ENCODE data around the gene HNRNPA2B1.
"Not testable (repeated sequence)": the region's sequence is repeated elsewhere in the genome, so short reads cannot be mapped to it uniquely, and the experiment has no call there.

HNRNPA2B1 gene

DNA sequence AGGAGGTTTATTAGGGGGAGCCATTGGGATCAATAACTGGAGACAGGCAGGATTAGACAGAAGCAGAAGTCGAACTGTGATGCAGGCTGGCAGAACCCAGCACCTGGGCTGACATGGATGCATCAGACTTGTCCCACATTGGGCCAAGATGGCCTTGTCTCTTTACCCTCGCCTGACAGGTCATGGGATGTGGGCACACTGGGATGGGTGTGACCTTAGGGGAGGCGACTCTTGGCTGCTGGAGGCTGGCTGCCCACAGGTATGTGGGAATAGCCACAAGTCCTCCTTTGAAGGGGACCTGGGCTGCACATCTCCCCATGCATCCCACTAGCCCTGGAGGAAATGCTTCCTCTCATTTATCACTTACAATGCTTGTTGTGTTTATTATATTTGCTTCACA is 31.3 kb downstream of the HNRNPA2B1 start:
- no peak overlapping the region for H3K27ac ChIP-seq
- no peak for DNase-seq (ENCODE audit: low read depth, low spot score)

DNA sequence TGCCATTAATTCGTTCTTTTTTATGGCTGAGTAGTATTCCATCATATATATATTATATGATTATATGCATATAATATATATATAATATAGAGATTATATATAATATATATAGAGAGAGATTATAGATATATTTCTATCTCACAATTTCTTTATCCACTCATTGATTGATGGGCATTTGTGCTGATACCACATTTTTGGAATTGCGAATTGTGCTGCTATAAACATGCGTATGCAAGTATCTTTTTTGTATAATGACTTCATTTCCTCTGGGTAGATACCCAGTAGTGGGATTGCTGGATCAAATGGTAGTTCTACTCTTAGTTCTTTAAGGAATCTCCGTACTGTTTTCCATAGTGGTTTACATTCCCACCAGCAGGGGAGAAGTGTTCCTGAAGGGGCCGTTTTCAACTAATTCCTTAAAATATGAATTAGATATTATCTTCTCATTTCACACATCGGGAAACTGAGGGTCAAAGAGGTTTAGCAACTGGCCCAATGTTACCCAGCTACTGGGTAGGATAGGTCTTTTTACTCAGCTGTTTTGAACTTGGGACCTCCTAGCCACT is 32.0 kb downstream of the HNRNPA2B1 start:
- no peak overlapping the region for H3K27ac ChIP-seq
- no peak for DNase-seq (ENCODE audit: low read depth, low spot score)

DNA sequence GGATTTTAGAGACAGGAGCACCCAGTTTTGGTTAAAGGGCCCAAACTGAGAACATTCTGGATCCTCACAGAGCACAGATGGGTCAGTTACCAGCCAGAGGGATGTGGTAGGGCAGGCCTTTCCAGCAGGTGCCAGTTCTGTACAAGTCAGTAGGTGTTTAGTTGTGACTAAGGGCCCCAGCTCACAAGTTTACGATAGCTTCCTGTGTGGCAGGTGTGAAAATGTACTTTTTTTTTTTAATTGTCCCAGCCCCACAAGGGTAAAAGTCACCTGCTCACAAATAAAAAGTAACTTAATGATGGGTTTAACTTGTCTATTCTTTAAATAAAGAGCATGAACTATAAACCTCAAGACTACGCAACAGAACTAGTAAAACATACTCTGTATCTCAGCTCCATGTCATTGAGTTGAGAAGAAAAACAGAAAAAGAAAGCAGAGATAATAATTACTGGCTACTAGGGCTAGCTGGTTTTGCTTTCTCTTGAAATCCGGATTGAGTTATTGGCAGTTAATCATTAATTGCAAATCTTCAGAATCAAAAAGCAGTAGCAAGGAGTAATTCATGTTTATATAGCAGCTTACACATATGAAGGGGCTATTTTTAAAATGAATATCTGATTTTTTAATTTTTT is 33.1 kb downstream of the HNRNPA2B1 start:
- DNase-seq (ENCODE audit: low read depth, low spot score) = no peak
- H3K27ac ChIP-seq = peak overlapping the region; percentile 0

DNA sequence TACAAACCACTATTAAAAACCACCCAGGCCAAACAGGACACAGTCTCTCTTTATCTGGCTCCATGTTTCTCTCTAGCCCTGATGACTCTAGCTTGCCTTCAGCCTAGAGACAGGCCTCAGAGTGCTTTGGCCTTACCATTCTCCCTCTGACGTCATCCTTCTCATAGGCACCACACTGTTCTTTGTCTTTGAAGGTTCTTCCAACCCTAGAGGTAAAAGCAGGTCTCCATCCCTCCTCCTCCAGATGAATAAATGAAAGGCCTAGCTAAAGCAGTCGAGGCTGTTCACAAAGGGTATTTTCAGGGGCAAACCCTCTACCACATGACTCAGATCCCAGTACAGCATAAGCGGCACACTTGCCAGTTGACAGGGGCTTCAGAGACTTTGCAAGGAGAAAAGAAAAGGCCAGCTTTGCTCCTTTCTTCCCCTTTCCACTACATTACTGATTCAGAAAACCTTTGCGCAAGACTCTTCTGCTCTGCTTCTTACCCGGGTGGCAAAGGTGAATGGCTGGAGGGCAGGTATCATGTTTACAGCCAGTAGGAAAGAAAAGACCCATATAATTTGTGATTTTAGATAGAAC is 33.8 kb downstream of the HNRNPA2B1 start:
- no peak for DNase-seq (ENCODE audit: low read depth, low spot score)
- peak overlapping the region; percentile 0 for H3K27ac ChIP-seq

DNA sequence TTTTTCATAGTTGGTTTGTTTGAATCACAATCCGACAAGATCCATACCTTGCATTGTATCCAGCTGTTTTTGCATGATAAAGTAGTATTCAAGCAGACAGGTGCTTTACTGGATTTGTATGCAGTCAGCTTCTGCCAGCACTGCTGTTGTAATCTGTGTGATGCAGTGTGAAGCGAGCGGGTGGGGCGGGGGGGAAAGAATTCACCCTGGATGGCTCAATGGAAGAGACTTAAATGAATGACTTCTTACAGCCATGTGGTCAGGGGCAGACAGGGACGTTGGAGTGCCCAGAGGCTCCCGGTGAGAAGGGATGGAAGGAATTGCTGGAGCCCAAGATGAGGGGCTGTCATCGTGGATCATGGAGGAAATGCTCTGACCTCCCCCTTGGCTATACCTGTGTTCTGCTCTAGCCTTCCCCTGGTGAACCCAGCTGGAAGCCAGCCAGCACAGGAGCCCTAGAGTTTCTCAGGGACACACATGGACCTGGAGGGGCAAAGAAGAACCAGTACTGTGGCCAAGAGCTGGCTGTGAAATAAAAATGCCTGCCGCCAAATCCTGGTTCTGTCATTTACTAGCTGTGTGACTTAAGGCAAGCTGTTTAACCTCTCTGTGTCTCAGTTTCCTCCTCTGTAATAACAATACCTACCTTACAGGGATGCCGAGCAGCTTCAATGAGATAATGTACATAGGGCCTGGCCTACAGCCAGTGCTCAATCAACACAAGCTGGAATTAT is 34.4 kb downstream of the HNRNPA2B1 start:
- no peak for DNase-seq (ENCODE audit: low read depth, low spot score)
- H3K27ac ChIP-seq = no peak overlapping the region

DNA sequence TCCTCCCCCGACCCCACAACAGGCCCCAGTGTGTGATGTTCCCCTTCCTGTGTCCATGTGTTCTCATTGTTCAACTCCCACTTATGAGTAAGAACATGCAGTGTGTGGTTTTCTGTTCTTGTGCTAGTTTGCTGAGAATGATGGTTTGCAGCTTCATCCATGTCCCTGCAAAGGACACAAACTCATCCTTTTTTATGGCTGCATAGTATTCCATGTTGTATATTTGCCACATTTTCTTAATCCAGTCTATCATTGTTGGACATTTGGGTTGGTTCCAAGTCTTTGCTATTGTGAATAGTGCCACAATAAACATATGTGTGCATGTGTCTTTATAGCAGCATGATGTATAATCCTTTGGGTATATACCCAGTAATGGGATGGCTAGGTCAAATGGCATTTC is 36.7 kb downstream of the HNRNPA2B1 start:
- not testable (repeated sequence) for DNase-seq (ENCODE audit: low read depth, low spot score); H3K27ac ChIP-seq

DNA sequence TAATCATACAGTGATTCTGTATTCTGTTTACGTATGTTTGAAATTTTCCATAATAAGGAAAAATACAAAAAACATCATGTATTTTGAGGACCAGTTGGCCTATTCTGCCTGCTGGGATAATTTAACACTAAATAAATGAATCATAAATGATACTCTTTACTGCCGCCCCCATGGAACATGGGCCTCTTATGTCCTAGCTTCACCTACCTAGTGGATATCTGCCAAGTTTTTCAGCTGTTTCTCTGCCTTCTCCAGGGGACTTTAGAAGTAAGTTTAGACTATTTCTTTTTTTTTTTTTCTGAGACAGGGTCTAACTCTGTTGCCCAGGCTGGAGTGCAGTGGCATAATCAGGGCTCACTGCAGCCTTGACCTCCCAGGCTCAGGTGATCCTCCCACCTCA is 38.1 kb downstream of the HNRNPA2B1 start:
- no peak for DNase-seq (ENCODE audit: low read depth, low spot score)
- H3K27ac ChIP-seq = no peak overlapping the region

DNA sequence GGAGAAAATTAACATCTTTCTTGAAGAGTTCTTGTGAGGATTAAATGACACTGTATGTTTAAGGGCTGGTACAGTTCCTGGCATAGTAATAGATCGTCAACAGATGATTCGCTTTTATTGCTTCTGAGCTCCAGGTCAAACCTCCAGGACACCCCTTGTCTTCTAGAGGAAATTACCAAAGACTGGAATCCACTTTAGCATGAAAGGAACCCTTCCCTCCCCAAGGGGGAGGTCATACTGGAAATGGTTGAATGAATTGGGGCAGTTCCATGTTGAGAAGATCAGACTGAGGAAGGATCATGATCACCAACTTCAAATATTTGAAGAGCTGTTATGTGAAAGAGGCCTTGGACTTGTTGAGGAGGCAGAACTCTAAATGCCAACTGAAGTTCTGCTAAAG is 39.6 kb downstream of the HNRNPA2B1 start:
- no peak for DNase-seq (ENCODE audit: low read depth, low spot score)

DNA sequence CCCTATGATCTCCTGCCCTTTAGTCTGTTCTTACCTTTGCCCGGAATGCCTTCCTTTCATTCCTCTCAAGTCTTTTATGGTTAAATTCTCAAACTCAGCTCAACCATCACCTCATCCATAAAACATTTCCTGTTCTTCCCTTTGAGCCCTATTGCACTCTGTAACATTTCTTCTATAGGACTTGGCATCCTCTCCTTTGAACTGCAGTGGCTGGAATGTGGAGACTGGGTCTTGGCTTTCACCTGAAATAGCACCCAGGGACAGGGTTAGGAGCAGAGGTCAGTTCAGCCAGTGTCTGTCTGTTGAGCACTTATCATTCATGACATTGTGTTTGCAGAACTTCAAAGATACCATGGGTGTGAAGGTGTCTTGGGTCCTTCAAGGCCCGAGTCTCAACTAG is 41.3 kb downstream of the HNRNPA2B1 start:
- no peak for DNase-seq (ENCODE audit: low read depth, low spot score)
- no peak overlapping the region for H3K27ac ChIP-seq

More for the DNA sequence above, 39.6 kb downstream of the HNRNPA2B1 start:
- H3K27ac ChIP-seq = no peak overlapping the region

DNA sequence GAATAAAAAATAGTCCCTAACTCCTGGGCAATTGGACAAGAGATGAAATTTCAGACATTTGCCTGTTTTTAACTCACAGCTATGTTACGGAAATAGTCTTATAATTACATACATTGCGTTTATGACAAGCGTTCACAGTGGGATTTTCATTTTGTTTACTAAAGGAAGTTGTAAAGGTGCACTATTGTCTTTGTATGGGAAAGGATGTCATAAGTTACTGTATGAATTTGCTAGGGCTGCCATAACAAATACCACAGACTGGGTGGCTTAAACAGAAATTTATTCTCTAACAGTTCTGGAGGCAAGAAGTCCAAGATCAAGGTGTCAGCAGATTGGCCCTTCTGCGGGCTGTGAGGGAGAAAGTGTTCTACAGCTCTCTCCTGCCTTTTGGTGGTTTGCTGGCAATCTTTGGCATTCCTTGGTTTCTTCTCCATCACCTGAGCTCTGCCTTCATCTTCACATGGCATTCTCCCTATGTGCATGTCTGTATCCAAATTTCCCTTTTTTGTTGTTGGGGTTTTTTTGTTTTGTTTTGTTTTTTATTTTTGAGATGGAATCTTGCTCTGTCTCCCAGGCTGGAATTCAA is 42.9 kb downstream of the HNRNPA2B1 start:
- no peak for DNase-seq (ENCODE audit: low read depth, low spot score)
- H3K27ac ChIP-seq = peak overlapping the region; percentile 80

DNA sequence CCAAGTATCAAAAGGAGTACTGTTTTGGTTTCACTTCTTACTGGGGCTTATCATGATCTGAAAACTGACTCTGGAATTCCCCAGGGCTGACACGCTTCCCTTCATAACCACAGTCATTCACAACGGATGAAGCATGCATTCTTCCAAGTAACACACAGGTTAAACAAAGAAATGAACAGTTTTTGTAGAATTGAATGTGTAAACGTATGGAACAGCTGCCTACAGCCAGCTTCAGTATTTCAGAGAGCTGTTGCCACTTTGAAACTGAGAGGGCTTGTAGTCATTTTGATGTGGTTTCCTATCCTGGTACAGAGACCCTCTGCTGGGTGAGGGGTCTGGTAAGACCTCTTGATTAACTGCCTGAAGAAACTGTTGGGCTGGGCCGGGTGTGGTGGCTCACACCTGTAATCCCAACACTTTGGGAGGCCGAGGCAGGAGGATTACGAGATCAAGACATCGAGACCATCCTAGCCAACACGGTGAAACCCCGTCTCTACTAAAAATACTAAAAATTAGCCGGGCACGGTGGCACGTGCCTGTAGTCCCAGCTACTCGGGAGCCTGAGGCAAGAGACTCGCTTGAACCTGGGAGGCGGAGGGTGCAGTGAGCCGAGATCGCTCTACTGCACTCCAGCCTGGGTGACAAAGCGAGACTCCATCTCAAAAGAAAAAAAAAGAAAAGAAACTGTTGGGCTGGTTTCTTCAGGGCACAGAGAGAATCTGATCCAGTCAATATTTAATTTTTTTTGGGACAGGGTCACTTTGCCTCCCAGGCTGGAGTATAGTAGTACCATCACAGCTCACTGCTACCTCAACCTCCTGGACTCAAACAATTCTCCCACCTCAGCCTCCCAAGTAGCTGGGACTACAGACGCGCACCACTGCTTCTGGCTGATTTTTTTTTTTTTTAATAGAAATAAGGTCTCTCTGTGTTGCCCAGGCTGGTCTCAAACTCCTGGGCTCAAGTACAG is 43.8 kb downstream of the HNRNPA2B1 start:
- peak; percentile 64 for DNase-seq (ENCODE audit: low read depth, low spot score)
- H3K27ac ChIP-seq = peak overlapping the region; percentile 80

DNA sequence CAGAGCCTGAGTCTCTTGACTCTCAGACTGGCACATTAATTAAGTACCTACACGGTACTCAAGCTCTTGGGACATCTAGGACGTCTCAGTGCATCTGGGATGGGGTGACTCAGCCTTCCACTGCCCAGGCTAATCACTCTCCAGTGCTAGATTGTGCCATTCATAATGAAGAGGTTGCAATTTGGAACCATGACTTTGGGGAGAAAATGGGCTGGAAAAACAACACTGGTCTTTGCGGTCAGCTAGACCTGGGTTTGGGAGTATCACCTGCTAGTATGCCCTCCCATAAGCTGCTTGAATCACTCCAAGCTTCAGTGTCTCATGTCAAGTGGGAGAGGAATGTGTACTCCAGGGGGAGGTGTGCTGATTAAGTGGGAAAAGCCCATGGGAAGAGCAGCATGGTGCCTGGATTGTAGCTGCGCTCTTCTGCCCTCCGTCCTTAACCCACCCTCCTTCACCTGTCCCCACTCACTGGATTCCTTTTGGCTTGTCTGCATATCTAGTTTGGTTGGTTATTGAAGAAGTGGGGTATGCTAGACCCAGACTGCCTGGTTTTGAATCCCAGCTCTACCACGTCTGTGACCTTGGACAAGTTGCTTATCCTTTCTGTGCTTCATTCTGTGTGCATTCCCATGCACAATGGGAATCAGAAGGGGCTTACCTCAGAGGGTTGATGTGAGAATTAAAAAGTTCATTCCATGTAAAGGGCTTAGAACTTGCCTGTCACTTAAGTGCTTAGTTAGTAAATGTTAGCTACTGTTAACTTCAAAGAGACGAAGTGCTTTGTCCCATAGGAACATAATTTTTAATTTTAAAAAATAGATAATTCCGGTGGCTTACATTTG is 44.8 kb downstream of the HNRNPA2B1 start:
- DNase-seq (ENCODE audit: low read depth, low spot score) = no peak
- H3K27ac ChIP-seq = peak overlapping the region; percentile 80

DNA sequence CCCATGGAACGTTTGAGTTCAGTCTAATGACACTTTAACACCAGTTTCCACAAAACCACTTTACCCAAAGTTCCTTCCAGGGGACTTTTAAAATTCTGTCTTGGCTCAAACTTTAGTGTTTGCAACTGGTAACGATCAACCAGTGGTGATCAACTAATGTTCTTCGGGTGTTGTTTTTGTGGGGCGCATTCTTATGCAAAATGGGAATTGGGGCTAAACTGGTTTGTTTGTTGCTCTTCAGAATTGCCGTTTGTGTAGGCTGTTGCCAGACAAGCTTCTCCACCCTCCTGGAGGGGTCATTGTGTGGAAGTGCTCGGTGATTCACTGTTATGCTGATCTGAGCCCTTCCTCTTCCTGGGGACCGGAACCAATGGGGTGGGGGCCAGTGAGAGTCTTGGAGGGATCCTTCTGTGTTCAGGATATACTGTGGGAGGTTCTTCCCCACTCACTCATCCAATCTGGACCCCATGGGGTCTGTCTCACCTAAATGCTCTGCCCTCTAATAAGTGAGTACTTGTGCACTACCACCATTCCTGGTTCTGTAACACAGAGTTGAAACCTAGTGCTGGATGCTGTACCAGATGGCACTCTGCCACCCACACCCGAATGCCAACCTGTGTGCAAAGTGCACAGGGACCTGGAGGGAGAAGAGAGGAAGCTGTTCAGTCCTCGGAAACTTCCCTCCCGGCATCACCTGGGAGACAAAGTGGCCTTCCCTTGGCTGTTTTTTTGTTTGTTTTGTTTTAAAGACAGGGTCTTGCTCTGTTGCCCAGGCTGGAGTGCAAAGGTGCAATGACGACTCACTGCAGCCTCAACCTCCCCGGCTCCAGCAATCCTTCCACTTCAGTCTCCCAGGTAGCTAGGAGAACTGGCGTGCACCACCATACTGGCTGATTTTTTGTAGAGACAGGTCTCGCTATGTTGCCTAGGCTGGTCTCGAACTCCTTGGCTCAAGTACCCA is 46.4 kb downstream of the HNRNPA2B1 start:
- DNase-seq (ENCODE audit: low read depth, low spot score) = no peak
- no peak overlapping the region for H3K27ac ChIP-seq

DNA sequence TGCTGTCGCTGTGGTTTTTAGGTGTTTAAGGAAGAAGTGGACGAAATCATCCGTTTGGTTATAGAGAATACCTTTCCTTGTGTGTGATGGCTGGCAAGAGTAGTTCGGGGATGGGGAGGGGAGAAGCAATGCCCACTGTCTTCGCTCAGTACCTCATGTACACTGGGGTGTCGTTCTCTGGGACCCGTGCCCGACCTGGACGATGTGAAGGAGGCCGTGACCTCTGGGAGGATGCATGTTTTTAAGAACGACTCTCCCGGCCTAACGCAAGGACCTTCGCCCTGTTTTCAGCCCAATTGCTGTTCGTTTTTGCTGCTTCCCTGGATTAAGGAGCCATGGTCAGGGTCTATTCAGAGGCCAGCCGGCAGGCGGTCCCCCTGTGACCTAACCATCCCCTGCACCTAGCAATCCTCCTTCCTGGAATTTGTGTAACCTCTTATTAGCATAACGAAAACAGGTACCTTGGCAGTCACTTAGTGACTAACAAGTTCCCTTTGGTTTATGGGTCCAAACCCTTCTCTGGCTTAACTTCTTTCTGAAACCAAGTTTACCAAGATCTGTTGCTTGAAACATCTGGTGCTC is 47.2 kb downstream of the HNRNPA2B1 start:
- no peak for DNase-seq (ENCODE audit: low read depth, low spot score)
- H3K27ac ChIP-seq = no peak overlapping the region

DNA sequence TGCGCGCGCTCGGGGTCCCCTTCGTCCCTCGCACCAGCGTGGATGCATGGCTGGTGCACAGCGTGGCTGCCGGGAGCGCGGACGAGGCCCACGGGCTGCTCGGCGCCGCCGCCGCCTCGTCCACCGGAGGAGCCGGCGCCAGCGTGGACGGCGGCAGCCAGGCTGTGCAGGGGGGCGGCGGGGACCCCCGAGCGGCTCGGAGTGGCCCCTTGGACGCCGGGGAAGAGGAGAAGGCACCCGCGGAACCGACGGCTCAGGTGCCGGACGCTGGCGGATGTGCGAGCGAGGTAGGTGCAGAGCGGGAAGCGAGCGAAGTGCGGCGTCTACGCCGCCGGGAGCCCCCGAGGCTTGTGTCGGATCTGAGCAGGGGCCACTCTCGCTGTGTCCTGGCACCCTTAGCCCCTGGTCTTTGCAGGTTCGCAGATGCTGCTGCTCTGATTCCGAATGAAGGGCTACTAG is 47.7 kb downstream of the HNRNPA2B1 start:
- not testable (repeated sequence) for H3K27ac ChIP-seq; DNase-seq (ENCODE audit: low read depth, low spot score)

DNA sequence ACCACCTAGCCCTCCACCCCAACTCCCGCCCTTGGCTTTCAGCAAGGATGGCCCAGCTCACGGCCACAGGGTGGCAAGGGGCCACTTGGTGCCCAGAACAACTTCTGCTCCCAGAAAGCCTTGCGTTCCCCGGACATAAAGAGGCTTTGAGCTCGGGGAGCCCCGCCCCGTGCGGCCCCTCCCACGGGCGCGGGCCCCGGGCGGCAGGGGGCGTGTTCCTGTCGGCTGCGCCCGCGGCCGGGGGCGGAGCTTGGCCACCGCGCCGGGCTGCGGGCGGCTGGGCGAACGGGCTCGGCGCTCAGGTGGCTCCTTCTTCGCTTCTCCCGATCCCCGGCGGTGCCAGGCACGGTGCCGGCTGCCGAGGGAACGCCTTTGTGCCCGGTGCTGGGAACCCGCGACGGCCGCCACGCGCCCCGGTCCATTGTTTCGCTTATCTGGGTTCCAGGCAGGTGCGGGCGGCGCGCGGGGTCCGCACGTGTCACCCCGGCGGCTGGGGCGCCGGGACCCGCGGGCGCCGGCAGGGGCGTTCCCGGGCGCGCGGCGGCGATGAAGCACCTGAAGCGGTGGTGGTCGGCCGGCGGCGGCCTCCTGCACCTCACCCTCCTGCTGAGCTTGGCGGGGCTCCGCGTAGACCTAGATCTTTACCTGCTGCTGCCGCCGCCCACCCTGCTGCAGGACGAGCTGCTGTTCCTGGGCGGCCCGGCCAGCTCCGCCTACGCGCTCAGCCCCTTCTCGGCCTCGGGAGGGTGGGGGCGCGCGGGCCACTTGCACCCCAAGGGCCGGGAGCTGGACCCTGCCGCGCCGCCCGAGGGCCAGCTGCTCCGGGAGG is 48.4 kb downstream of the HNRNPA2B1 start, which contains the start of gene NFE2L3:
Gene NFE2L3 (plus strand): TSS at position 246 of the 829 bp plus-strand sequence. CDS start 301 bp downstream, at position 547.
- H3K27ac ChIP-seq = no peak within 1 kb of the TSS

DNA sequence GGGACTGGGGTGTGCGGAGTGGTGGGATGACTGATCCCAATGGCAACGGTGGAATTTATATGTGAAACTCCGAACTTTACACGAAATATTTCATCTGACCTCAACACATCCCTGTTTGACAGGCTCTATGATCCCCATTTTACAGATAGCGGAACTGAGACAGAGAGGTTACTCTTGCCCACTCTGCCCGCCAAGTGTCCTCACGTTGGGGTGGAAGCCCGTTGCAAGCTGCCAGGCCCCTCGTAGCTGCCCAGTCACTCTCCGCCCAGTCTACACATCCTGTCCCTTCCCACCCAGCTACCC is 48.9 kb downstream of the HNRNPA2B1 start:
- no peak overlapping the region for H3K27ac ChIP-seq

More for the DNA sequence above, 48.4 kb downstream of the HNRNPA2B1 start, which contains the start of gene NFE2L3:
- DNase-seq (ENCODE audit: low read depth, low spot score) = no peak

More for the DNA sequence above, 48.9 kb downstream of the HNRNPA2B1 start:
- DNase-seq (ENCODE audit: low read depth, low spot score) = no peak
